ENCODE measurements around the gene DEUP1.

GRCh38 chr11:93392867-93393266 lies 62.3 kb downstream of the DEUP1 start:
- TF ChIP-seq CTCF (IDR thresholded peaks at IDR 0.05) (no peak), POLR2A (IDR thresholded peaks at IDR 0.05) (no peak)

Data from testis (tissue), 2 donors.